Trophoblast cell (in vitro differentiated cells and primary cell): ENCODE data around the gene OMP.

ENCODE experiments used
- DNase-seq, 2 donors: peaks; one replicate each; pipeline ENCODE4 v3.0.0-alpha.2; 2016
- H2AFZ ChIP-seq: 2 replicates; pipeline ENCODE4 v1.6.1; 2013; ENCODE audit warnings: low read length, moderate library complexity, mild to moderate bottlenecking; ENCODE audit not compliant: insufficient read depth, poor library complexity
- H2AK5ac ChIP-seq: 2 replicates; pipeline ENCODE4 v1.6.1; 2013; ENCODE audit warnings: mild to moderate bottlenecking, low read length
- H2BK120ac ChIP-seq: 2 replicates; pipeline ENCODE4 v1.6.1; 2013; ENCODE audit warnings: low read length, mild to moderate bottlenecking, moderate library complexity; ENCODE audit not compliant: insufficient read depth, poor library complexity
- H2BK12ac ChIP-seq: 2 replicates; pipeline ENCODE4 v1.6.1; 2013; ENCODE audit warnings: mild to moderate bottlenecking, low read length, moderate library complexity
- H2BK5ac ChIP-seq: 2 replicates; pipeline ENCODE4 v1.6.1; 2013; ENCODE audit warnings: low read length, low read depth, moderate library complexity, mild to moderate bottlenecking; ENCODE audit not compliant: poor library complexity
- H3K14ac ChIP-seq: 2 replicates; pipeline ENCODE4 v1.6.1; 2013; ENCODE audit warnings: mild to moderate bottlenecking, low read length
- H3K18ac ChIP-seq: 2 replicates; pipeline ENCODE4 v1.6.1; 2013; ENCODE audit warnings: mild to moderate bottlenecking, low read length
- H3K23ac ChIP-seq: 2 replicates; pipeline ENCODE4 v1.6.1; 2013; ENCODE audit warnings: low read length
- H3K27ac ChIP-seq: 2 replicates; pipeline ENCODE4 v1.5.1; 2013; ENCODE audit warnings: low read depth, mild to moderate bottlenecking, inconsistent platforms, low read length, moderate library complexity
- H3K27me3 ChIP-seq: 2 replicates; pipeline ENCODE4 v1.6.1; 2013; ENCODE audit warnings: inconsistent platforms, mild to moderate bottlenecking, low read length, moderate library complexity; ENCODE audit not compliant: insufficient read depth
- H3K36me3 ChIP-seq, 2 experiments: 1 replicate in 1 of 2; 2 replicates in 1 of 2; pipeline ENCODE4 v1.6.1; 2013; ENCODE audit warnings: low read length in 2 of 2, mild to moderate bottlenecking in 2 of 2, moderate library complexity in 1 of 2; ENCODE audit not compliant: insufficient read depth in 2 of 2, control insufficient read depth in 1 of 2
- H3K4ac ChIP-seq: 2 replicates; pipeline ENCODE4 v1.6.1; 2013; ENCODE audit warnings: low read depth, mild to moderate bottlenecking, low read length, moderate library complexity
- H3K4me1 ChIP-seq, 2 experiments: 1 replicate in 1 of 2; 2 replicates in 1 of 2; pipeline ENCODE4 v1.6.1; 2013; ENCODE audit warnings: low read length in 2 of 2, mild to moderate bottlenecking in 2 of 2, moderate library complexity in 1 of 2; ENCODE audit not compliant: insufficient read depth in 2 of 2, control insufficient read depth in 1 of 2
- H3K4me2 ChIP-seq: 2 replicates; pipeline ENCODE4 v1.6.1; 2013; ENCODE audit warnings: inconsistent platforms, mild to moderate bottlenecking, low read length, moderate library complexity
- H3K4me3 ChIP-seq: 2 replicates; pipeline ENCODE4 v1.5.1; 2013; ENCODE audit warnings: mild to moderate bottlenecking, low read depth, low read length, inconsistent platforms
- H3K79me1 ChIP-seq: one replicate; pipeline ENCODE4 v1.6.1; 2013; ENCODE audit warnings: low read length
- H3K79me2 ChIP-seq: 2 replicates; pipeline ENCODE4 v1.6.1; 2013; ENCODE audit warnings: low read length, mild to moderate bottlenecking; ENCODE audit not compliant: control insufficient read depth, insufficient read depth, poor library complexity
- H3K9ac ChIP-seq: 2 replicates; pipeline ENCODE4 v1.6.1; 2013; ENCODE audit warnings: mild to moderate bottlenecking, low read length
- H3K9me3 ChIP-seq: 2 replicates; pipeline ENCODE4 v1.6.1; 2013; ENCODE audit warnings: low read depth, mild to moderate bottlenecking, control low read depth, inconsistent platforms, low read length; ENCODE audit not compliant: insufficient read depth
- H4K12ac ChIP-seq: 2 replicates; pipeline ENCODE4 v1.6.1; 2013; ENCODE audit warnings: low read depth, mild to moderate bottlenecking, low read length, moderate library complexity
- H4K8ac ChIP-seq: 2 replicates; pipeline ENCODE4 v1.6.1; 2013; ENCODE audit warnings: low read depth, mild to moderate bottlenecking, low read length, moderate library complexity
- H4K91ac ChIP-seq: one replicate; pipeline ENCODE4 v1.6.1; 2013; ENCODE audit warnings: low read depth, mild to moderate bottlenecking, low read length, moderate library complexity
- WGBS: extraction: QIAGEN DNeasy Blood & Tissue Kit; methylation state at CpG from one replicate; pipeline ENCODE4 v1.1.7; 2013; ENCODE audit warnings: missing lambda C conversion rate; ENCODE audit not compliant: insufficient read length, insufficient coverage; ENCODE audit errors: extremely low coverage; 5-methylcytosine and 5-hydroxymethylcytosine counted together

OMP gene

DNA sequence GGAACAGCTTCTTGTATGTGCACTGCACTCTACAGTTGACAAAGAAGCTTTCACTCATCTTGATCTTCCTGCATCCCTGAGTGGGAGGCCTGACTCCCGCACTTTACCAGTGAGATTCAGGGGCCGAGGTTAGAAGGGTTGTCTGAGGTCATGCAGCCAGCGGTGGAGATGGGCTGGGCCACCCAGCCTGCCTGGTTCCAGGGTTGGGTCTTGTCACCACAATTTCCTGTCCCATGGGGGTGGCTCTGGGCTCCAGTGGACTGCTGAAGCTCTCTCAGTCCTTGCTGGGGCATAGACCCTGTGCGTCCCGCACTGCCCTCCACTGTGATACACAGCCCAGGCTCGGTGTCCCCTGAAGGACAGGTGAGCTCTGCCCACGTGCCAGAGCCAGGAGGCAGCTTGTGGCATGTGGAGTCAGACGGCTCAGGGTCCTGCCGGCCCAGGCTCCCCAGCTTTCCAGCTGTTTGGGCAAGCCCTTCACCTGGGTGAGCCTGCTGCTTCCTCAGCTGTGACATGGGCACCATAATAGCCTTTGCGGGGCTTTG is 18.5 kb downstream of the OMP start:
- WGBS, result no CpG with 5 or more reads among the region's 10 CpGs

DNA sequence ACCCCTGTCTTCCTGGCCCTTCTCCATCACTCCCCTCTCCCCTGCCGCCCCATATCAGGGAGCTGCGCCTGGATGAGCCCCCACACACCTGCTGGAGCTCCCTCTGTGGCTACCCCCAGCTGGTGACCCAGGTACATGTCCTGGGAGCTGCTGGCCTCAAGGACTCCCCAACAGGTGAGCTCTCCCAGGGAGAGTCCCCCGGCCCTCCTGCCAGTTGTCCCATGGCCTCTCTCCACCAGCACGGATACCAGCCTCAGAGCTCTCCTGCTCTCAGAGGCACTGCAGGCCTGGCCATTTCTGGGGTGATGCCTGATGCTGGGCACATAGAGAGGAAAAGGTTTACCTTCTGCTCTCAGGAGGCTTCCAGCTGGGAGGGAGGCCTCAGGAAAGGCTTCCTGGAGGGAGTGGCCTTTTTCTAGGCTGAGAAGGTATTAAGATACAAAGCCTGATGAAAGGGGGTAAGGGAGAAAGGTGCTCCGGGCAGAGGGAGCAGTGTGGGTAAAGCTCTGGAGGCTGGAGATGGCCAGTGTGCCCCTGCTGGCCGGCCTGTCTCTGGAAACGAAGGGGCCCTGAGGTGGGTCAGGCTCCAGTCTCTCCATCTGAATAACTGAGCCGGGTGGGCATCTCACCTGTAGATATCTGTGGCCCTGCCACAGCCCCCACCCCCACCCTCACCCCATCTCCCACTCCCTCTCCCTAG is 19.4 kb downstream of the OMP start:
- Histone ChIP-seq H2BK120ac (no peak overlapping the region), H3K4me3 (no peak overlapping the region), H4K8ac (no peak overlapping the region), H3K9me3 (peaks cover 2% of the 10 kb centered on the region), H2AFZ (no peak overlapping the region), H3K79me1 (no peaks in the 10 kb centered on the region), H2AK5ac (no peak overlapping the region), H2BK12ac (no peak overlapping the region), H3K27ac (no peak overlapping the region), H3K4me2 (no peak overlapping the region), H3K14ac (no peak overlapping the region), H3K23ac (no peak overlapping the region), H3K79me2 (no peaks in the 10 kb centered on the region), H3K18ac (no peak overlapping the region), H4K91ac (no peak overlapping the region), H2BK5ac (no peak overlapping the region), H3K27me3 (no peaks in the 10 kb centered on the region), H3K9ac (no peak overlapping the region), H3K36me3 (peaks cover 0 to 1% of the 10 kb centered on the region in 2 experiments), H3K4ac (no peak overlapping the region), H3K4me1 (no peaks in the 10 kb centered on the region), H4K12ac (no peak overlapping the region)
- no CpG with 5 or more reads among the region's 8 CpGs for WGBS
- no peak for DNase-seq

More for the DNA sequence above, 18.5 kb downstream of the OMP start:
- H3K27ac ChIP-seq, result no peak overlapping the region
- H3K18ac ChIP-seq, result no peak overlapping the region
- no peak overlapping the region for H4K12ac ChIP-seq
- H3K79me2 ChIP-seq, result no peaks in the 10 kb centered on the region
- no peaks in the 10 kb centered on the region for H3K27me3 ChIP-seq
- H3K4me2 ChIP-seq, result no peak overlapping the region
- peaks cover 0 to 1% of the 10 kb centered on the region in 2 experiments for H3K36me3 ChIP-seq
- H3K9ac ChIP-seq, result no peak overlapping the region
- no peaks in the 10 kb centered on the region for H3K79me1 ChIP-seq
- H2AK5ac ChIP-seq, result no peak overlapping the region
- H2BK12ac ChIP-seq, result no peak overlapping the region
- no peak overlapping the region for H2BK120ac ChIP-seq
- no peak overlapping the region for H3K4ac ChIP-seq
- no peak overlapping the region for H4K91ac ChIP-seq
- peaks cover 2% of the 10 kb centered on the region for H3K9me3 ChIP-seq
- no peaks in the 10 kb centered on the region for H3K4me1 ChIP-seq
- no peak for DNase-seq
- no peak overlapping the region for H2BK5ac ChIP-seq
- no peak overlapping the region for H3K23ac ChIP-seq
- no peak overlapping the region for H3K14ac ChIP-seq
- no peak overlapping the region for H2AFZ ChIP-seq
- no peak overlapping the region for H4K8ac ChIP-seq
- H3K4me3 ChIP-seq, result no peak overlapping the region

- H2BK12ac ChIP-seq, result no peak overlapping the region
- no peak overlapping the region for H4K12ac ChIP-seq
- WGBS, result no CpG with 5 or more reads among the region's 7 CpGs
- H3K14ac ChIP-seq, result no peak overlapping the region
- DNase-seq, result no peak
- H3K79me2 ChIP-seq, result no peaks in the 10 kb centered on the region
- H3K27me3 ChIP-seq, result no peaks in the 10 kb centered on the region
- no peak overlapping the region for H4K91ac ChIP-seq
- peaks cover 0 to 1% of the 10 kb centered on the region in 2 experiments for H3K36me3 ChIP-seq
- H3K4me1 ChIP-seq, result peaks cover 3% of the 10 kb centered on the region in 2 experiments
- H3K27ac ChIP-seq, result no peak overlapping the region
- H3K4me3 ChIP-seq, result no peak overlapping the region
- H3K23ac ChIP-seq, result no peak overlapping the region
- H2BK120ac ChIP-seq, result no peak overlapping the region
- no peak overlapping the region for H2AFZ ChIP-seq
- H2BK5ac ChIP-seq, result no peak overlapping the region
- H3K9ac ChIP-seq, result no peak overlapping the region
- H3K4me2 ChIP-seq, result no peak overlapping the region
- peaks cover 2% of the 10 kb centered on the region for H3K9me3 ChIP-seq
- no peak overlapping the region for H3K18ac ChIP-seq
- no peak overlapping the region for H3K4ac ChIP-seq
- H4K8ac ChIP-seq, result no peak overlapping the region
- no peaks in the 10 kb centered on the region for H3K79me1 ChIP-seq
- no peak overlapping the region for H2AK5ac ChIP-seq
Observed at GRCh38 chr11:77122576-77123212, 20.1 kb downstream of the OMP start.

- no peak for DNase-seq
- Histone ChIP-seq H3K18ac (no peak overlapping the region), H3K4me3 (no peak overlapping the region), H2BK5ac (no peak overlapping the region), H4K8ac (no peak overlapping the region), H3K9ac (no peak overlapping the region), H2AFZ (no peak overlapping the region), H3K14ac (no peak overlapping the region), H2AK5ac (no peak overlapping the region), H3K9me3 (peaks cover 2% of the 10 kb centered on the region), H3K23ac (no peak overlapping the region), H4K12ac (no peak overlapping the region), H3K79me1 (no peaks in the 10 kb centered on the region), H3K4ac (no peak overlapping the region), H3K4me2 (no peak overlapping the region), H3K27me3 (no peaks in the 10 kb centered on the region), H4K91ac (no peak overlapping the region), H2BK12ac (no peak overlapping the region), H3K79me2 (no peaks in the 10 kb centered on the region), H3K36me3 (peaks cover 0 to 1% of the 10 kb centered on the region in 2 experiments), H3K27ac (no peak overlapping the region), H3K4me1 (peaks cover 9 to 10% of the 10 kb centered on the region in 2 experiments), H2BK120ac (no peak overlapping the region)
- WGBS, result no CpG with 5 or more reads among the region's 8 CpGs
Observed at GRCh38 chr11:77123591-77123990, 21.0 kb downstream of the OMP start.
